Hematopoietic multipotent progenitor cell treated with erythropoietin and hydrocortisone succinate and interleukin-3 and kit ligand, for 15 days (in vitro differentiated cells): ENCODE measurements around the gene ALAS1.
A peak's percentile ranks its signal among the peaks of the same experiment; 100 is the strongest.

ENCODE experiments used
- DNase-seq: peaks from one replicate; pipeline ENCODE4 v3.0.0-alpha.2; 2015; ENCODE audit warnings: low spot score

Gene ALAS1

GRCh38 chr3:52198643-52199608 lies 966 bp downstream of the ALAS1 start:
- DNase-seq, result peak; percentile 10

GRCh38 chr3:52200981-52201679 lies 3.2 kb downstream of the ALAS1 start:
- DNase-seq, result no peak

DNA sequence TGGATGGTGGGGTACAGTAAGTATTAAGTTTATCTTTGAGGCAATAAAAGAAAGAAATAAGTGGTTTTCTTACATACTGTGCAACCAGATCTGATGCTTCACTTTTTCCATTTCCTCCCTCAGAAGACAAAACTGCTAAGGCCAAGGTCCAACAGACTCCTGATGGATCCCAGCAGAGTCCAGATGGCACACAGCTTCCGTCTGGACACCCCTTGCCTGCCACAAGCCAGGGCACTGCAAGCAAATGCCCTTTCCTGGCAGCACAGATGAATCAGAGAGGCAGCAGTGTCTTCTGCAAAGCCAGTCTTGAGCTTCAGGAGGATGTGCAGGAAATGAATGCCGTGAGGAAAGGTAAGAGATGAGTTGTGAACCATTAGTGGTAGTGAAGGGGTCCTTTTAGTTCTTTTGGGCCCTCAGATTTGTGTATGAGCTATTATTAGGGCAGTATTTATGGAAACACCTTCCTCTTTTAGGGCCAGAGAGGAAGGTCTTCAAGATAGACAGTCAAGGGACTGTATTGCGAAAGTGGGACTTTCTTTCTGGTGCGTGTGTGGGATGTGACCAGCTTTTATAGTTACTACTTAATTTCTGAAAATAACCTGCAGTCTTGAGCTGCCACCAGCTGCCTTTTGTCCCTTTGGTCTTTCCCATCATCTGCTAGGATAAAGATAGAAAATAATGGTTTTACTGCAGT lies 4.6 kb downstream of the ALAS1 start:
- DNase-seq, result no peak

GRCh38 chr3:52203701-52204100 lies 5.7 kb downstream of the ALAS1 start:
- no peak for DNase-seq

DNA sequence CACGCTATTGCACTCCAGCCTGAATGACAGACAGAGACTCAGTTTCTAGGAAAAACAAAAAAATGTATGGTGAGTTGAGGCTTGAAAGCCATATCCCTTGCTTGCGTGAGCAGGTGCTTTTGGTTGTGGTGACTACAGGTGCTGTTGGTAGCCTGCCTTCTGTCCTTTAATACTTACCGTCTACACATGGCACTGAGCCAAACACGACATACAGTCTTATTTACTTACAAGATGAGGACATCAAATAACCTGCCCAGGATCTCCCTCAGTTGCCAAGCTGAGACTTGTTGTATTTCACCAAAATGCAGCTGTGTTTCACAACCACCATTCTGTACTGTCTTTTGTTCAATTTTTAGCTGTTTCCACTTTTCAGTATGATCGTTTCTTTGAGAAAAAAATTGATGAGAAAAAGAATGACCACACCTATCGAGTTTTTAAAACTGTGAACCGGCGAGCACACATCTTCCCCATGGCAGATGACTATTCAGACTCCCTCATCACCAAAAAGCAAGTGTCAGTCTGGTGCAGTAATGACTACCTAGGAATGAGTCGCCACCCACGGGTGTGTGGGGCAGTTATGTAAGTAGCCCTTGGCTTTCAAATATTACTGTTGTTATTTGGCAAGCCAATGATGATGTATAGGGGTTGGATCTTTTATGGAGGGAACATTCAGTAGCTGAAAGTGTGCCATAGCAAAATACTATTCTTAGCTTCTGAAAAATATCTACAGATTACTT lies 6.5 kb downstream of the ALAS1 start:
- DNase-seq, result no peak

GRCh38 chr3:52205727-52206372 lies 7.9 kb downstream of the ALAS1 start:
- DNase-seq, result no peak

GRCh38 chr3:52208556-52208955 lies 10.6 kb downstream of the ALAS1 start:
- DNase-seq, result no peak

GRCh38 chr3:52210037-52210436 lies 12.1 kb downstream of the ALAS1 start:
- no peak for DNase-seq

DNA sequence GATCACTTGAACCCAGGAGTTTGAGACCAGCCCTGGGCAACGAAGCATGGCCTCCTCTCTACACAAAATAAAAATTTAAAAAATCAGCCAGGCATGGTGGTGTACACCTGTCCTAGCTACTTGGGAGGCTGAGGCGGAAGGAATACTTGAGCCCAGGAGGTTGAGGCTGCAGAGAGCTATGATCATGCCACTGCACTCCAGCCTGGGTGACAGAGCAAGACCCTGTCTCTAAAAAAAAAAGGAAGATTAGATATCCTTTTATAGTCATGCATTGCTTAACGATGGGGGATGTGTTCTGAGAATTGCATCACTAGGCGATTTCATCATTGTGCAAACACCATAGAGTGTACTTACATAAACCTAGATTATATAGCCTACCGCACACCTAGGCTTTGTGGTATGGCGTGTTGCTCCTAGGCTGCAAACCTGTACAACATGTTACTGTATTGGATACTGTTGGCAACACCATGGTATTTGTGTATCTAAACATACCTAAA lies 12.6 kb downstream of the ALAS1 start:
- DNase-seq, result no peak

GRCh38 chr3:52211268-52211891 lies 13.4 kb downstream of the ALAS1 start:
- no peak for DNase-seq

- DNase-seq, result no peak
Measured at GRCh38 chr3:52213005-52213404, 15.0 kb downstream of the ALAS1 start.

GRCh38 chr3:52213901-52214300 lies 15.9 kb downstream of the ALAS1 start:
- DNase-seq, result no peak

GRCh38 chr3:52215351-52215750 lies 17.4 kb downstream of the ALAS1 start:
- no peak for DNase-seq

DNA sequence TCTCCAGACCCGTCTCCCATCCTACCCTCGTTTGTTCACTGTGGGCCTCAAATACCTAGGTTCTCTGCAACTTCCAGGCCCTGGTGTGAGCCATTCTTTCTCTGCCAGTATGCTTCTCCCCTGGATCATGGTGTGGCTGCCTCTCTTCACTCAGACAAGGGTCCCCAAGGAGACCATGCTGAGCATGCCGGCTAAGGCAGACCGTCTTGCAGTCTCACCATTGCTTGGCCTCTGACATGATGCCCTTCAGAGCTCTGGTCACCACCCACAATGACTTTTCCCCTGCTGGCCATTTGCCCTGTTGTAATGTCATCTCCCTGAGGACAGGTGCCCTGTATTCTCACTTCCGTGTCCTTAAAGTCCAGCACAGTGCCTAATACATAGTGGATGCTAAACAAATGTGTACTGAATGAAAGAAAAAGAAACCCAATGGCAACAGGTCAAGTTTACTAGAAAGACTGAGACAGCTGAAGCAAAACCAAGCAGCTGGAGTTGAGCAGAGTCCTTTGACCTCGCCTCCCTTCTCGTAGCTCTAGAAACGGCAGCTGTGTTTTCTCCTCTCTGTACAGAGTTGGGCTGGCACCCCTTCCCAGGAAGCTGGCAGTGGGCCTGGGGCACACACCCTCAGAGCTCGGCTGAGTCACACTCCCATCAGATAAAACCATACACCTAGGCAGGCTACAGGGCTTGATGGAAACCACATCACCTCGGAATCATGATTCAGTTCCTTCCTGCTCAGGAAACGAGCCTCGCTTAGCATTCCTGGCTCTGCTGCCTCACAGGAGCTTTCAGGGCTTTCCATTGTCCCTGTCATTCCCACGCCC lies 18.8 kb downstream of the ALAS1 start:
- peak; percentile 54 for DNase-seq

- DNase-seq, result no peak
Measured at GRCh38 chr3:52217409-52217805, 19.4 kb downstream of the ALAS1 start.

DNA sequence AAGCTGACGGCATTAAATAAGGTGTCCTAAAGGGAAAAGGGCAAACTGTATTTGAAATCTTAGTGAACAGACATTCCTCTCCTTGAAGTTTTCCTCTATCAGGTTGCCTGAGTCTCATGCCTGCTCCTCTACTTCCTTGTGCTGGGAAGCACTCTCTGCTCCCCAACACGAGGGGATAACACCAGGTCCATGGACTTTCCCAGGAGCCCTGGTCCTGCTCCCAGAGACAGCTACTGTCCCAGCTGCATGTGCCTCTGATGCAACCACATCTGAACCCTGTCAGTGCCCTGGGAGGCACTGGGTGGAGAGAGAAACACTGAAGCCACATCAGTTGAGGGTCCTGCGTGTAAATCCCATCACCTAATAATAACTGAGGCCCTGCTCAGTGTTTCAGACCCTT lies 20.1 kb downstream of the ALAS1 start:
- DNase-seq, result no peak

- no peak for DNase-seq
Measured at GRCh38 chr3:52218454-52218853, 20.5 kb downstream of the ALAS1 start.

DNA sequence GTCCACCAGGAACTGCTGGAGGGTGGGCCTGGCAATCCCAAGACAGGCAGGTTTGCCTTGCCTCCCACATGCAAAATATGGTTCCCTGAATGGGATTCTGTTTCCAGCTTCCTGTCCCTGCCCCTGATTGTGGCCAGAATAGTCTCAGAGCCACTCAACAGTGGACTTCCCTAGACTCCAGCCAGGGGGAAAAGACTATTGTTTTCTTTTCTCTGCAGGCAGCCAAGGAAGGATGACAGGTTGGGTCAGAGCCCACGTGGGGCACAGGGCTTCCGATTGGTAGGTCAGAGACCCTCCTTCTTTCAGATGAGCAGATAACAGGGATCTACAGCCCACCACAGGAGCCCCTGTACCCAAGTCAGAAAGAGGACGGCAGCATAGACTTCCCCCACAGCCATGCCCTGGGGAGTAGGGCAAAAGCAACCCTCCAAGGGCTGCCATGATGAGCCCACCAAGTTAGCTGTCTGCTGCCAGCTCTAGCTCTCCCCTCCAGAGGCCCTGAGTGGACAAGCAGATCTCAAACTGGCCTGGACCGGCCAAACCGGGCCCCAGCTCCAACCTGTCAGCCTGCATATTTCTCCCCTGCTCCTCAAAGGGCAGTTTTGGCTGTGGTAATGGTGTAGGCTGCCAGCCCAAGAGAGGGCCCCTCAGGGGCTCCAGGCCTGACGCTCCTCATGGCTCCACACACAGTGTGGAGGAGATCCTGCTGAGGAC lies 21.1 kb downstream of the ALAS1 start:
- no peak for DNase-seq

DNA sequence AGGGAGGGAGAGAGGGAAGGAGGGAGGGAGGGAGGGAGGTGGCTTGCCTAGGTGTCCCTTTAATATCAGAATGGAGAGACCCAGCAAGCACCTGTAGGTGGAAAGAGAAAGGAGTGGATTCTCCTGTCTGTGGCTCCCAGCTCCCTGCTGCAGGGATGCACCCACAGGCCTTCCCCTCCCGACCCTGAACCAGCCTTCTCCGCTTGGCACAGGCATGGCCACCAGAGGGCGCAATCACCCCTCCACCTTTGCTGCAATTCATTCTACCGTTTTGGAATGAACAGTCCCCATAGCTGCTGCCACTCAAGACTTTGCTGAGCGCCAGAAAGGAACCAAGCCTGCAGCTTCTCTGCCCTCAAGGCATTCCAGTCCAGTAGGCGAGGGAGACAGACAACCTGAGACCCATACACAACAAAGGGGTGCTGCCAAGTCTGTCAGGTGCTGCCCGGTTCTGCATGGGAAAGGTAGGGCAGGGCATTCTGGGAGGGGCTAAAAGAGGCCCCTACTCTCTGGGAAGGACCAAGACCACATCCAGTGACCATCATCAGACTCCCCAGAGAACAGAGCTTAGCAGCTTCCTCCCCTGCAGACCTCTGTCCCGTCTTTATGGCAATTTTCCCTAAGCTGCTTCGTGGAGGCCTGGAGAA lies 22.5 kb downstream of the ALAS1 start:
- peak; percentile 79 for DNase-seq
